Epithelial cell of proximal tubule (primary cell): Measurements from ENCODE around the gene LYZL2. TPM values are rescaled to one million over a fixed set of nuclear protein-coding genes. Genes with fewer than 3 reads are reported as not detected.
"Not testable (repeated sequence)": the region's sequence is repeated elsewhere in the genome, so short reads cannot be mapped to it uniquely, and the experiment has no call there.

ENCODE experiments used
- DNase-seq: peaks from one replicate; pipeline ENCODE4 v3.0.0-alpha.2; 2011; ENCODE audit warnings: low read depth
- H3K4me3 ChIP-seq: 2 replicates; pipeline ENCODE4 v1.5.1; 2011; ENCODE audit warnings: low read depth, mild to moderate bottlenecking, low read length
- total RNA-seq: library from RNA; depleted of rRNA; stranded (reverse); fragments of >200 nt; gene quantifications from 2 replicates; pipeline ENCODE4 v1.2.3, GENCODE V29; 2015
- TF ChIP-seq, protein P1 (sequence below): conservative IDR thresholded peaks from 2 replicates; pipeline ENCODE4 v1.5.1; 2012; ENCODE audit warnings: low read depth, mild to moderate bottlenecking, low read length

LYZL2 gene
- total RNA-seq, 1 donor from 2014 or later: not detected

DNA sequence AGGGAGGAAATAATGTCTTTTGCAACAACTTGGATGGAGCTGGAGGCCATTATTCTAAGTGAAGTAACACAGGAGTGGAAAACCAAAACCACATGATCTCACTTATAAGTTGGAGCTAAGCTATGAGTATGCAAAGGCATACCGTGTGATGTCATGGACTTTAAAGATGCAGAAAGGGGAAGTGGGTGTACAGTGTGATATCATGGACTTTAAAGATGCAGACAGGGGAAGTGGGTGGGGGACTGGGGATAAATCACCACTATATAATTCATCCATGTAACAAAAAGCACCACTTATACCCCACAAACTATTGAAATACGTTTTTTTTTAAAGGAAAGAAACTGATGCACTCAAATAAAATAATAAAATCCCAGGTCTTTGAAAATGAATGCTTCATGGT is 29.5 kb downstream of the LYZL2 start:
- DNase-seq: no peak
- TF ChIP-seq, protein P1, sequence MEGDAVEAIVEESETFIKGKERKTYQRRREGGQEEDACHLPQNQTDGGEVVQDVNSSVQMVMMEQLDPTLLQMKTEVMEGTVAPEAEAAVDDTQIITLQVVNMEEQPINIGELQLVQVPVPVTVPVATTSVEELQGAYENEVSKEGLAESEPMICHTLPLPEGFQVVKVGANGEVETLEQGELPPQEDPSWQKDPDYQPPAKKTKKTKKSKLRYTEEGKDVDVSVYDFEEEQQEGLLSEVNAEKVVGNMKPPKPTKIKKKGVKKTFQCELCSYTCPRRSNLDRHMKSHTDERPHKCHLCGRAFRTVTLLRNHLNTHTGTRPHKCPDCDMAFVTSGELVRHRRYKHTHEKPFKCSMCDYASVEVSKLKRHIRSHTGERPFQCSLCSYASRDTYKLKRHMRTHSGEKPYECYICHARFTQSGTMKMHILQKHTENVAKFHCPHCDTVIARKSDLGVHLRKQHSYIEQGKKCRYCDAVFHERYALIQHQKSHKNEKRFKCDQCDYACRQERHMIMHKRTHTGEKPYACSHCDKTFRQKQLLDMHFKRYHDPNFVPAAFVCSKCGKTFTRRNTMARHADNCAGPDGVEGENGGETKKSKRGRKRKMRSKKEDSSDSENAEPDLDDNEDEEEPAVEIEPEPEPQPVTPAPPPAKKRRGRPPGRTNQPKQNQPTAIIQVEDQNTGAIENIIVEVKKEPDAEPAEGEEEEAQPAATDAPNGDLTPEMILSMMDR: no peak
- H3K4me3 ChIP-seq: no peak overlapping the region

DNA sequence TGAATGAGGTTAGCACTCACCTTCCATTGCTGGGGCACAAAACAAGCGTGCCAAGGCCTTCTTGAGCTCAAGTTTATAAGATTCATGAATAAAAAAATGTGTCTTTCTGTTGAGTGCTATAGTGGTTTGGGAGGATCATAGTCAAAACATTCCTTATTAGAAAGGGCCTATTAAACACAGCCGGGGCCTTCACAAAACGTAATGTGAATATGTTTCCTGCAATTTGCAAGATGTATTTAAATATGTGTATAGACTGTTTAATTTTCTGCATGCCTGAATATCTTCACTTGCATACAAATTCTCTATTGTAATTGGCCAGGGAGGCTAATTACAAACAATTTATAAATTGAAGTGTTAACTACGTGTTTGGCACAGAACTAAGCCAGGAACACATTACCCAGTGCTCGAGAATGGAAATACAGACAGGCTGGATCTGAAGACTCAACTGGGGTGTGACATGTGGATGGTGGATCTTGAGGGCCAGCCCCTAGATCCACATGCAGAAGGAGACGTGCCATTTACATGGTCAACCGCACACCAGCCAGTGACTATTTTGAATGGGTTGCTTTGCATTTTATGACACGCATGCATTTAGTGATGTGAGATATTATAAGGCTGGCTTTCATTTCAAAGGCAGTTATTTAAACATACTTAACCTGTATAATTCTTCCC is 31.3 kb downstream of the LYZL2 start:
- TF ChIP-seq, protein P1: no peak
- no peak overlapping the region for H3K4me3 ChIP-seq
- DNase-seq: no peak

DNA sequence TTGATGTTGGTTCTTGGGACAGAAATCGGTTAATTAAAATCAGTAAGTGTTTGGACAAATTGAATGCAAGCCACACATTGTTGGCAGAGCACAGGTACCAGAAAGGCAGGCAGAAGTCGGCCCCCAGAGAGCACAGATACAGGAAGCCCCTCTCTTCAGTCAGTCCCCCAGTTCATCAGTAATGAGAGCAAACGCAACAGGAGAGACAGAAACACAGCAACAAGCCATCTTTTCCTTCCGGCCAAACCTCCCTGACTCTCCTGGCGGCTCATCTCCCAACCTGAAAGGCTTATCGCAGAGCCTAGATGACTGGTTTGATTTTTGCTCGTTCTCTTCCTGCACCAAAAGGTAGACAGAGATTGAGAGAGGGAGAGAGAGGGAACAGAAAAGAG is 32.1 kb downstream of the LYZL2 start:
- not testable (repeated sequence) for H3K4me3 ChIP-seq

DNA sequence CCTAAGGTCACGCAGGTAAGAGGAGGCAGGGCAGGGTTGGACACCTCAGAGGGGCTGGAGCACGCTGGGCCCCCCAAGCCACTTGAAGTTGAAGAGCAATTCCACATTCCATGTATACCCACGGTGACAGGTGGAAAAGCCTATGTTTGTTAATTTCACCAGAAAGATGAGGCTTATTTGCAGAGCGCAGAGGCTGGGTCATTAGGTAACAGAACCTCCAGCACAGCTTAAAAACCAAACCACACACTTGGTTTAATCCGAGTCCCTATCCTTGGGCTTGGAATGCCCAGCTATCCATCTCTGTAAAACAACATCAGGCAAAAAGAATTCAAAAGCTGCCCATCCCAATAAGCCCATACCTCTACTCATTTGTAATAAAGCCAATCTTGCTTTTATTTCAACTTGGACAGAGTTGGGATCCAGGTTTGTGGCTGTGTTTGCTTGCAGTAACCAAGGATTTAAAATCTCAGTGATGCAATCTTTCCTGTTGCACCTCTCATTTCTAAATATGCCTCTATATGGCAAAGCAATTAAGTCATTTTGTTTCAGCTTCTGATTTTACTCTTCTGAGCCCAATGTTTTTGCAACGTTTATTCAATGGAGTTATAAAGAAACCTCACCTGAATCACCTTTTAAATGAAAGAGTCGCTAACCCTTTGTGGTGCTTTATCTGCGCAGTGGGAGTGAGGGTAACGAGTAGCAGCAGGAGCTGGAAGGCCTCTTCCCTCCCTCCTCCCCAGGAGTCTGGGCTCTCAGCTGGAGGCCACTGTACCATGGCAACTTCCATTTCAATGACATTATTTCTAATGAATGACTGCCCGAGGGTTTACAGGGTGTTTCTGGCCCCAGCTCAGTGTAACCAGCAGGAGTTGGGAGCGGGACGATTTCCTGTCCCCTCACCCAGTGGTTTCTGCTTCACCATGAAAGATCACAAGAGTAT is 32.8 kb downstream of the LYZL2 start:
- not testable (repeated sequence) for DNase-seq, H3K4me3 ChIP-seq

More for the DNA sequence above, 32.1 kb downstream of the LYZL2 start:
- DNase-seq: not testable (repeated sequence)

DNA sequence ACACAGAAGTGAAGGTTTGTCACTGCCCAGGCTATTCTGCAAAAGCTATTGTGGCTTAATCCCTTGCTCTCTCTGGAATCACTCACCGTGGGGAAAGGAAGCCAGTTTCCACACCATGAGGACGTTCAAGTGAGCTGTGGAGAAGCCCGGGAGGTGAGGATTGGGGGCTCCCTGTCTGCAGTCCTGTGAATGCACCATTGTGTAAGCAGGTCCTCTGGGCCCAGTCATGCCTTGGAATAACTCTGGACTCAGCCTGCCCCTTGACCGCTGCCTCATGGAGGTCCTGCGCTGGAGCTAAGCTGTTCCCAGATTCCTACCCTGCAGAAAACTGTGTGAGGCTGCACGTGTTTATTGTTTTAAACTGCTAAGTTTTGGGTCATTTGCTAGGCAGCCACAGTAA is 33.5 kb downstream of the LYZL2 start:
- H3K4me3 ChIP-seq: no peak overlapping the region
- DNase-seq: no peak
- TF ChIP-seq, protein P1: no peak

DNA sequence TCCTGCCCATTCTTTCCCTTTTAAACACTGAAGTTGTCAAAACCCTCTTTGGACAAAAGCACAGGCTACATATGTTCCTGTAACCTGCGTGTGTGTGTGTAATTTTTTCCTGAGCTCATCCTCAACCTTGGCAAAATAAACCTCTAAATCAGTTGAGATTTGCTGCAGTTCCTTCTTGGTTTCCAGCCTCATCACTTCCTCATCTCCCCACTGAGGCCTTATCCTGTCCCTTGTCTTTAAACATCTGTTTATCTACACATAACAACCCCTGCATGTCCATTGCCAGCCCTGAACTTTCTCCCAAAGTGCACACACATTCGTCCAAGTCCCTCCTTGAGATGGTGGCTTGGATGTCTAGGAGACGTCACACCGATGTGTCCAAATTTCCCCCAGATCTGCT is 35.5 kb downstream of the LYZL2 start:
- no peak for DNase-seq
- TF ChIP-seq, protein P1: no peak
- H3K4me3 ChIP-seq: no peak overlapping the region

DNA sequence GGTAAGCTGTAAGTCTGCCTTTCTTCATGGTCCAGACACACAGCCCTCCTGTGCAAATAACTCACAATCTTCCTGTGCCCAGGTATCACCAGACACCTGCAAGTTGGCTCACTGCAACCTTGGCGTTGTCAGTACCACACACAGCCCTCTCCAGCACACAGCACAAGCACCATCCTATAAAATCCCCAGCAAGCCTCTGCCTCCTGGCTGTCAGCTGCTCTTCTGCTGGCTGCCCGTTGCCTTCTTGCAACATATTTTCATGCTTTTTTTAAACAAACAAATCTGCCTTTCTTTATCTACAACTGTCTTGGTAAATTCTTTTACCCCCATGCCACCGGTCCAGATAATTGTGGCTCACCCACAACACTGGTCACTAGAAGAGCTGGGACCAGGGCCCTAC is 36.8 kb downstream of the LYZL2 start:
- not testable (repeated sequence) for H3K4me3 ChIP-seq, DNase-seq

DNA sequence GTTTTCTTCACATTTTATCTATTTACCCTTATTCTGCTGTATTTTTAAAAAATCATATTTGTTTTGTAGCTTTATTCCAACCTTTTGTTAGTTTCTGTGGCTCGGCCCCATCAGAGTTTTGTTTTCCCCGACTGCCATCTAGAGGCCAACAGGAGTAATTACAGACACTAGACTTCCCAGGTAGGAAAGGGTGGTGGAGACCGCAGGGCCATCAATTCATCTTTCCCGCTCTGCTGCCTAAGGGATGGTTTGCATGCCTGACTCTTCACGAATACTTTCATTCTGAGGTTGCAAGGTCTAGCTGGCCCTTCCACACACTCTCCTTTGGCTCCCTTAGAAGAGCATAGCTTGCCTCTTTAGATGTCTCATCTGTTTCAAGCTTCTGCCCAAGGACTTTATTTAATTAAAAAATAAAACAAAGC is 38.3 kb downstream of the LYZL2 start:
- DNase-seq: no peak
- H3K4me3 ChIP-seq: no peak overlapping the region
- TF ChIP-seq, protein P1: peak; percentile 85
